ENCODE measurements around the gene LRRC49. TPM values are rescaled to one million over a fixed set of nuclear protein-coding genes. Genes with fewer than 3 reads are reported as not detected.

LRRC49 gene
- total and polyA plus RNA-seq, 4 donors: 3.0 to 24.3 (median 7.4) TPM

GRCh38 chr15:71089801-71090200 lies 197.2 kb downstream of the LRRC49 start:
- Histone ChIP-seq H3K9ac (ENCODE audit: insufficient read depth in 1 of 2, low read length in 2 of 2) (no peak overlapping the region), H3K36me3 (ENCODE audit: control insufficient read depth in 4 of 4, insufficient read depth in 4 of 4, low read length in 4 of 4) (no peaks in the 10 kb centered on the region), H3K4me1 (ENCODE audit: control insufficient read depth in 5 of 5, insufficient read depth in 5 of 5, low read length in 5 of 5) (peaks cover 0 to 2% (median 0%) of the 10 kb centered on the region in 5 donors), H3K27ac (ENCODE audit: low read depth in 1 of 2, low read length in 1 of 2) (no peak overlapping the region), H3K4me3 (no peak overlapping the region), H3K9me3 (ENCODE audit: control insufficient read depth in 4 of 4, insufficient read depth in 3 of 4, low read length in 3 of 4) (peaks cover 0 to 3% (median 0%) of the 10 kb centered on the region in 4 donors), H3K27me3 (ENCODE audit: control insufficient read depth in 3 of 3, insufficient read depth in 3 of 3, low read length in 2 of 3) (no peaks in the 10 kb centered on the region)
- DNase-seq (no peak), ATAC-seq (ENCODE audit: insufficient read depth, low FRiP score) (no peak)
- WGBS, 2 donors: 40 to 62% methylated on average over 1 of the region's 1 CpG
- TF ChIP-seq, protein P1, sequence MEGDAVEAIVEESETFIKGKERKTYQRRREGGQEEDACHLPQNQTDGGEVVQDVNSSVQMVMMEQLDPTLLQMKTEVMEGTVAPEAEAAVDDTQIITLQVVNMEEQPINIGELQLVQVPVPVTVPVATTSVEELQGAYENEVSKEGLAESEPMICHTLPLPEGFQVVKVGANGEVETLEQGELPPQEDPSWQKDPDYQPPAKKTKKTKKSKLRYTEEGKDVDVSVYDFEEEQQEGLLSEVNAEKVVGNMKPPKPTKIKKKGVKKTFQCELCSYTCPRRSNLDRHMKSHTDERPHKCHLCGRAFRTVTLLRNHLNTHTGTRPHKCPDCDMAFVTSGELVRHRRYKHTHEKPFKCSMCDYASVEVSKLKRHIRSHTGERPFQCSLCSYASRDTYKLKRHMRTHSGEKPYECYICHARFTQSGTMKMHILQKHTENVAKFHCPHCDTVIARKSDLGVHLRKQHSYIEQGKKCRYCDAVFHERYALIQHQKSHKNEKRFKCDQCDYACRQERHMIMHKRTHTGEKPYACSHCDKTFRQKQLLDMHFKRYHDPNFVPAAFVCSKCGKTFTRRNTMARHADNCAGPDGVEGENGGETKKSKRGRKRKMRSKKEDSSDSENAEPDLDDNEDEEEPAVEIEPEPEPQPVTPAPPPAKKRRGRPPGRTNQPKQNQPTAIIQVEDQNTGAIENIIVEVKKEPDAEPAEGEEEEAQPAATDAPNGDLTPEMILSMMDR (IDR thresholded peaks at IDR 0.05; ENCODE audit: control extremely low read depth, extremely low read depth): no peak

DNA sequence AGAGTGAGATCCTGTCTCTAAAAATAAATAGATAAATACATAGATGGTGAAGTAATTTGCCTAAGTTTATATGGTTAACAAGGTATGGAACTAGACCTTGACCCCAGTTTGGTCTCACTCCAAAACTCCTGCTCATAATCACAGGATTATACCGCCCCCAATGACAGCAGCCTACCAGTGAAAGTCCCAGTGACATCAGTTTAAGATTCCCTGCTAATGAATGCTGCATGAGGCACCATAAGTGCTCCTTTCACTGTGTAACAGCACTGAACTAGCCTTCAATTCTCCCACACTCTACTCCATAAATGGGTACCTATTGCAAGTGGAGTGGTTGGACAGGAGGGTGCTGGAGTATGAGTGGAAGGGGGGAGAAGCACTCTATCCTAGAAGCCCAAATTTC lies 199.0 kb downstream of the LRRC49 start:
- no peaks in the 10 kb centered on the region for H3K36me3 ChIP-seq (ENCODE audit: control insufficient read depth in 4 of 4, insufficient read depth in 4 of 4, low read length in 4 of 4)
- no peak overlapping the region for H3K9ac ChIP-seq (ENCODE audit: insufficient read depth in 1 of 2, low read length in 2 of 2)
- ATAC-seq (ENCODE audit: insufficient read depth, low FRiP score): no peak
- H3K4me3 ChIP-seq: no peak overlapping the region
- no peak overlapping the region for H3K27ac ChIP-seq (ENCODE audit: low read depth in 1 of 2, low read length in 1 of 2)
- peaks cover 0 to 3% (median 0%) of the 10 kb centered on the region in 4 donors for H3K9me3 ChIP-seq (ENCODE audit: control insufficient read depth in 4 of 4, insufficient read depth in 3 of 4, low read length in 3 of 4)
- no peaks in the 10 kb centered on the region for H3K27me3 ChIP-seq (ENCODE audit: control insufficient read depth in 3 of 3, insufficient read depth in 3 of 3, low read length in 2 of 3)
- WGBS, 2 donors: 76 to 89% methylated on average over 1 of the region's 1 CpG
- TF ChIP-seq, protein P1 (IDR thresholded peaks at IDR 0.05; ENCODE audit: control extremely low read depth, extremely low read depth): no peak
- peaks cover 0 to 2% (median 0%) of the 10 kb centered on the region in 5 donors for H3K4me1 ChIP-seq (ENCODE audit: control insufficient read depth in 5 of 5, insufficient read depth in 5 of 5, low read length in 5 of 5)
- DNase-seq: no peak

DNA sequence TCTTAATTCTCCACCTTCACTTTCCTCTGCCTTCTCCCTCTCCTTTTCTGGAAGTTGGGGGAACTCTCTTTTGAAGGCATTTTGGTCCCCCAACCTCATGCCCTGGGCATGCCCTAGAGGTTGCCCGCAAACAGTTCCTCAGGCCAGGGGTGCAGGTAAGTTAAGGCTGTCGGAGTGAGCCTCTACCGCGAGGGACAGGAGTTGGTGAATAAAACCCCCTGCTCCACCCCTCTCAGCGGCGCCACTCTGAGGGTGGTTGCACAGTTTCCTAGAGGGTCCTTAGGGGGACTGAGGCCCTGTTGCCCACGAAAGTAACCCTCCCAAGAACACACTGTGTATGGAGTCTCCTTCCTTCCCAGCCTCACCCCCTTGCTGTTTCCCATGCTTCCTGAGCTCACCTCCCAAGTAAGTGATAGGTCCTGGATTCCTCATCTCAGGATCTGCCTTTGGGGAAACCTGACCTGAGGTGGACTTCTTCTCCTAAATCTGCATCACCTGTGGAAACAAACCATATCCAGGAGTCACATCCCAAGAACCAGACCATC lies 199.5 kb downstream of the LRRC49 start:
- peaks cover 0 to 3% (median 0%) of the 10 kb centered on the region in 4 donors for H3K9me3 ChIP-seq (ENCODE audit: control insufficient read depth in 4 of 4, insufficient read depth in 3 of 4, low read length in 3 of 4)
- H3K4me3 ChIP-seq: no peak overlapping the region
- no peak overlapping the region for H3K9ac ChIP-seq (ENCODE audit: insufficient read depth in 1 of 2, low read length in 2 of 2)
- no peaks in the 10 kb centered on the region for H3K27me3 ChIP-seq (ENCODE audit: control insufficient read depth in 3 of 3, insufficient read depth in 3 of 3, low read length in 2 of 3)
- no peak for ATAC-seq (ENCODE audit: insufficient read depth, low FRiP score)
- 88 to 91% methylated on average over 7 of the region's 7 CpGs for WGBS, 2 donors
- peaks cover 0 to 2% (median 0%) of the 10 kb centered on the region in 5 donors for H3K4me1 ChIP-seq (ENCODE audit: control insufficient read depth in 5 of 5, insufficient read depth in 5 of 5, low read length in 5 of 5)
- H3K27ac ChIP-seq (ENCODE audit: low read depth in 1 of 2, low read length in 1 of 2): no peak overlapping the region
- no peak for DNase-seq
- TF ChIP-seq, protein P1 (IDR thresholded peaks at IDR 0.05; ENCODE audit: control extremely low read depth, extremely low read depth): no peak
- H3K36me3 ChIP-seq (ENCODE audit: control insufficient read depth in 4 of 4, insufficient read depth in 4 of 4, low read length in 4 of 4): no peaks in the 10 kb centered on the region

Data from lung (tissue), 12 donors.